ENCODE results near the gene PIR. TPM values are rescaled to one million over a fixed set of nuclear protein-coding genes. Genes with fewer than 3 reads are reported as not detected.

The PIR gene
- total and polyA plus RNA-seq, 2 donors (not counting 3 experiments of a cell fraction or from before 2014, with no cell fraction given), result 89.0 to 108 TPM

DNA sequence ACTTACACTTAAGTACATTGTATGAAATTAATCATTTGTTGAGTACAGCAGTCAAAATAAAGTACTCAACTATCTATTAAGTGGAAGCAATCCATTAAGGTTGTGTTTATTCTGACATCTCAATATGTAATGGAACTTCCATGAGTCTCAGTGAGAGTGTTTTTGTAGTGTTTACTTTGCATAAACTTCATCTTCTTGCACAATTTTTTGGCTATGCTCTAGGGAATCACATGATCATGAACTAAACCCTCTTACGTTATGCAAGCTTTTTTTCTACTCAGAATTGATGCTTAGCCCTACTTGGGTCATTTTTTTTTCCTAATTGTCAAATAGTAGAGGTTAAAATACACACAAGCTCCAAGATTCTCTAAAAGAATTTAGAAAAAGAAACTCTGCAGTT lies 136.7 kb downstream of the PIR start:
- Histone ChIP-seq H2AFZ (ENCODE audit: low read depth, low read length) (no peak overlapping the region), H3K9me1 (replicated peaks; ENCODE audit: control insufficient read depth, extremely low read depth, insufficient read depth, low read length) (no peaks in the 10 kb centered on the region), H3K4me2 (ENCODE audit: insufficient read depth, low read length) (no peak overlapping the region), H3K9ac (replicated peaks; ENCODE audit: extremely low read depth, insufficient read depth, low read length) (no peak overlapping the region), H3K4me3 (replicated peaks in 1 of 3; ENCODE audit: insufficient read depth in 1 of 3, low read depth in 1 of 3, low read length in 3 of 3) (no peak overlapping the region), H3K36me3 (ENCODE audit: control insufficient read depth in 2 of 2, extremely low read depth in 1 of 2, insufficient read depth in 2 of 2, low read length in 2 of 2) (no peaks in the 10 kb centered on the region), H3K9me3 (replicated peaks; ENCODE audit: control insufficient read depth, insufficient read depth, low read length) (no peaks in the 10 kb centered on the region), H3K27me3 (ENCODE audit: control insufficient read depth in 2 of 2, insufficient read depth in 2 of 2, low read length in 2 of 2) (no peaks in the 10 kb centered on the region), H3K27ac (ENCODE audit: insufficient read depth, low read depth, low read length) (no peak overlapping the region), H4K20me1 (replicated peaks; ENCODE audit: control insufficient read depth, extremely low read depth, insufficient read depth, low read length) (no peaks in the 10 kb centered on the region), H3K4me1 (ENCODE audit: control insufficient read depth, extremely low read depth, insufficient read depth, low read length) (no peaks in the 10 kb centered on the region), H3K79me2 (ENCODE audit: control insufficient read depth, insufficient read depth, low read length) (no peaks in the 10 kb centered on the region)
- no peak for FAIRE-seq
- BruUV-seq (replicated peaks), result no TSS peak
- TF ChIP-seq, protein P1, sequence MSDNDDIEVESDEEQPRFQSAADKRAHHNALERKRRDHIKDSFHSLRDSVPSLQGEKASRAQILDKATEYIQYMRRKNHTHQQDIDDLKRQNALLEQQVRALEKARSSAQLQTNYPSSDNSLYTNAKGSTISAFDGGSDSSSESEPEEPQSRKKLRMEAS (IDR thresholded peaks at IDR 0.05; ENCODE audit: insufficient read depth, insufficient read length), result no peak
- TF ChIP-seq, protein P2, sequence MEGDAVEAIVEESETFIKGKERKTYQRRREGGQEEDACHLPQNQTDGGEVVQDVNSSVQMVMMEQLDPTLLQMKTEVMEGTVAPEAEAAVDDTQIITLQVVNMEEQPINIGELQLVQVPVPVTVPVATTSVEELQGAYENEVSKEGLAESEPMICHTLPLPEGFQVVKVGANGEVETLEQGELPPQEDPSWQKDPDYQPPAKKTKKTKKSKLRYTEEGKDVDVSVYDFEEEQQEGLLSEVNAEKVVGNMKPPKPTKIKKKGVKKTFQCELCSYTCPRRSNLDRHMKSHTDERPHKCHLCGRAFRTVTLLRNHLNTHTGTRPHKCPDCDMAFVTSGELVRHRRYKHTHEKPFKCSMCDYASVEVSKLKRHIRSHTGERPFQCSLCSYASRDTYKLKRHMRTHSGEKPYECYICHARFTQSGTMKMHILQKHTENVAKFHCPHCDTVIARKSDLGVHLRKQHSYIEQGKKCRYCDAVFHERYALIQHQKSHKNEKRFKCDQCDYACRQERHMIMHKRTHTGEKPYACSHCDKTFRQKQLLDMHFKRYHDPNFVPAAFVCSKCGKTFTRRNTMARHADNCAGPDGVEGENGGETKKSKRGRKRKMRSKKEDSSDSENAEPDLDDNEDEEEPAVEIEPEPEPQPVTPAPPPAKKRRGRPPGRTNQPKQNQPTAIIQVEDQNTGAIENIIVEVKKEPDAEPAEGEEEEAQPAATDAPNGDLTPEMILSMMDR (IDR thresholded peaks at IDR 0.05; ENCODE audit: extremely low read depth in 1 of 2, insufficient read depth in 1 of 2, low read depth in 1 of 2, low read length in 2 of 2), result no peak
- TF ChIP-seq FOS (IDR thresholded peaks at IDR 0.05; ENCODE audit: borderline replicate concordance, insufficient read depth, low read length) (no peak), POLR2A (IDR thresholded peaks at IDR 0.05; ENCODE audit: low read depth, low read length) (no peak)
- ChIA-PET POLR2A (no interaction called here), CTCF (interaction anchor here (1.4 kb wide), 1 partner anchor 11 kb away, joined by 3 read pairs; no protein-coding TSS in a partner anchor)
- dilution Hi-C loops (cut with MboI; ENCODE audit: extremely low pct_ligation_motif_present, low sequenced_read_pairs), result no loop called here
- intact Hi-C loops (cut with micrococcal nuclease), result no loop called here
- DNase-seq (ENCODE audit: low read depth, low spot score), result no peak

DNA sequence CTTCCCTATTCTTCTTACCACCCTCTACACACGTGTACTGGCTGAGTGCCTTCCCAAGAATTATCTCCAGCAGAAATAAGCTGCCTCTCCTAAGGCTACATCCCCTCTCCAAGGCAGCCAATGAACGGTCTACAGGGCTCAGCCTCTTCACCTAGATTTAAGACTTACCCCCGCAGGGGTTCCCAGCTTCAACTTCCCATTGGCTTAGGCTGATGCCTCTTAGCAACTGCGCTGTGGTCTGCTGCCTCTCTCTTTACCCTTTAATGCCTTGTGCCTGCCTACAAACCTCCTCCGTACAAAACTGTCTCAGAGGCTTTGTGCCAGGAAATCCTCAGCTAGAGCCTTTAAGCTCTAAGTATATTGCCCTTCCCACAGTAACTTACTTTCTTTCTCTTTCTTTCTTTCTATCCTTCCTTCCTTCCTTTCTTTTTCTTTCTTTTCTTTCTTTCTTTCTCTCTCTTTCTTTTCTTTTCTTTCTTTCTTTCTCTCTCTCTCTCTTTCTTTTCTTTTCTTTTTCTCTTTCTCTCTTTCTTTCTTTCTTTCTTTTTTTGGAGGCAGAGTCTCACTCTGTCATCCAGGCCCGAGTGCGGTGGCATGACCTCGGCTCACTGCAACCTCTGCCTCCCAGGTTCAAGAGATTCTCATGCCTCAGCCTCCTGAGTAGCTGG lies 142.7 kb downstream of the PIR start:
- no peak overlapping the region for H3K9ac ChIP-seq (replicated peaks; ENCODE audit: extremely low read depth, insufficient read depth, low read length)
- H3K36me3 ChIP-seq (ENCODE audit: control insufficient read depth in 2 of 2, extremely low read depth in 1 of 2, insufficient read depth in 2 of 2, low read length in 2 of 2), result no peaks in the 10 kb centered on the region
- DNase-seq (ENCODE audit: low read depth, low spot score) (no peak), FAIRE-seq (no peak)
- no peaks in the 10 kb centered on the region for H3K9me3 ChIP-seq (replicated peaks; ENCODE audit: control insufficient read depth, insufficient read depth, low read length)
- dilution Hi-C loops (cut with MboI; ENCODE audit: extremely low pct_ligation_motif_present, low sequenced_read_pairs) (no loop called here), intact Hi-C loops (cut with micrococcal nuclease) (no loop called here)
- ChIA-PET POLR2A (interaction anchor here (0.6 kb wide), 1 partner anchor 141 kb away, joined by 5 read pairs; no protein-coding TSS in a partner anchor), CTCF (interaction anchor here (1.1 to 2.5 kb wide), 4 partner anchors 24 to 215 kb away, joined by 3 to 8 read pairs (median 6); no protein-coding TSS in a partner anchor)
- H3K9me1 ChIP-seq (replicated peaks; ENCODE audit: control insufficient read depth, extremely low read depth, insufficient read depth, low read length), result no peaks in the 10 kb centered on the region
- no peak overlapping the region for H3K4me2 ChIP-seq (ENCODE audit: insufficient read depth, low read length)
- no peaks in the 10 kb centered on the region for H3K4me1 ChIP-seq (ENCODE audit: control insufficient read depth, extremely low read depth, insufficient read depth, low read length)
- no peaks in the 10 kb centered on the region for H4K20me1 ChIP-seq (replicated peaks; ENCODE audit: control insufficient read depth, extremely low read depth, insufficient read depth, low read length)
- no peaks in the 10 kb centered on the region for H3K79me2 ChIP-seq (ENCODE audit: control insufficient read depth, insufficient read depth, low read length)
- H3K4me3 ChIP-seq (replicated peaks in 1 of 3; ENCODE audit: insufficient read depth in 1 of 3, low read depth in 1 of 3, low read length in 3 of 3), result no peak overlapping the region
- H2AFZ ChIP-seq (ENCODE audit: low read depth, low read length), result no peak overlapping the region
- TF ChIP-seq, protein P2 (IDR thresholded peaks at IDR 0.05; ENCODE audit: extremely low read depth in 1 of 2, insufficient read depth in 1 of 2, low read depth in 1 of 2, low read length in 2 of 2), result no peak
- TF ChIP-seq POLR2AphosphoS5 (IDR thresholded peaks at IDR 0.05; ENCODE audit: insufficient read depth, low read depth, low read length), result no peak
- no peak for TF ChIP-seq GATA2 (IDR thresholded peaks at IDR 0.05; ENCODE audit: insufficient read depth, insufficient read length, low read depth, low read length)
- no peak for TF ChIP-seq JUN (IDR thresholded peaks at IDR 0.05; ENCODE audit: borderline replicate concordance, insufficient read depth, insufficient read length, low read depth)
- no peak for TF ChIP-seq FOS (IDR thresholded peaks at IDR 0.05; ENCODE audit: borderline replicate concordance, insufficient read depth, low read length)
- no peak for TF ChIP-seq EZH2 (IDR thresholded peaks at IDR 0.05; ENCODE audit: borderline replicate concordance, low read depth, low read length, severe bottlenecking)
- TF ChIP-seq, protein P1 (IDR thresholded peaks at IDR 0.05; ENCODE audit: insufficient read depth, insufficient read length), result no peak
- no peak for TF ChIP-seq MYC (IDR thresholded peaks at IDR 0.05; ENCODE audit: low read depth, low read length)
- TF ChIP-seq POLR2A (IDR thresholded peaks at IDR 0.05; ENCODE audit: low read depth, low read length), result no peak
- no peaks in the 10 kb centered on the region for H3K27me3 ChIP-seq (ENCODE audit: control insufficient read depth in 2 of 2, insufficient read depth in 2 of 2, low read length in 2 of 2)
- no TSS peak for BruUV-seq (replicated peaks)
- no peak overlapping the region for H3K27ac ChIP-seq (ENCODE audit: insufficient read depth, low read depth, low read length)
